ENCODE data around the gene DEFB124.
A peak's percentile ranks its signal among the peaks of the same experiment; 100 is the strongest.
"Not testable (repeated sequence)": the region's sequence is repeated elsewhere in the genome, so short reads cannot be mapped to it uniquely, and the experiment has no call there.

The DEFB124 gene

GRCh38 chr20:31449511-31450414 is 25.2 kb downstream of the DEFB124 start:
- no peak for TF ChIP-seq CTCF (IDR thresholded peaks at IDR 0.05; ENCODE audit: insufficient read depth, low read depth, low read length, missing control alignments)
- no peak overlapping the region for H3K4me3 ChIP-seq (ENCODE audit: low read depth, low read length)
- no peak for DNase-seq (ENCODE audit: low read depth)

GRCh38 chr20:31446084-31446819 is 28.7 kb downstream of the DEFB124 start:
- no peak overlapping the region for H3K4me3 ChIP-seq (ENCODE audit: low read depth, low read length)
- DNase-seq (ENCODE audit: low read depth) = no peak
- no peak for TF ChIP-seq CTCF (IDR thresholded peaks at IDR 0.05; ENCODE audit: insufficient read depth, low read depth, low read length, missing control alignments)

- peak; percentile 37 for TF ChIP-seq CTCF (IDR thresholded peaks at IDR 0.05; ENCODE audit: insufficient read depth, low read depth, low read length, missing control alignments)
Measured at GRCh38 chr20:31440012-31440659, 34.8 kb downstream of the DEFB124 start, which contains the start of gene DEFB123. Gene DEFB123 (plus strand): TSS chr20:31440632. CDS start chr20:31440699, 67 bp downstream.

GRCh38 chr20:31430568-31431115 is 44.3 kb downstream of the DEFB124 start:
- DNase-seq (ENCODE audit: low read depth) = no peak
- no peak overlapping the region for H3K4me3 ChIP-seq (ENCODE audit: low read depth, low read length)
- no peak for TF ChIP-seq CTCF (IDR thresholded peaks at IDR 0.05; ENCODE audit: insufficient read depth, low read depth, low read length, missing control alignments)

More at GRCh38 chr20:31440012-31440659, 34.8 kb downstream of the DEFB124 start, which contains the start of gene DEFB123:
- no peak within 1 kb of the TSS for H3K4me3 ChIP-seq (ENCODE audit: low read depth, low read length)
- DNase-seq (ENCODE audit: low read depth) = no peak

GRCh38 chr20:31427576-31427975 is 47.4 kb downstream of the DEFB124 start:
- not testable (repeated sequence) for H3K4me3 ChIP-seq (ENCODE audit: low read depth, low read length); DNase-seq (ENCODE audit: low read depth)

GRCh38 chr20:31426891-31427551 is 47.9 kb downstream of the DEFB124 start:
- H3K4me3 ChIP-seq (ENCODE audit: low read depth, low read length); DNase-seq (ENCODE audit: low read depth): not testable (repeated sequence)

- no peak for DNase-seq (ENCODE audit: low read depth)
- no peak overlapping the region for H3K4me3 ChIP-seq (ENCODE audit: low read depth, low read length)
- TF ChIP-seq CTCF (IDR thresholded peaks at IDR 0.05; ENCODE audit: insufficient read depth, low read depth, low read length, missing control alignments) = no peak
Measured at GRCh38 chr20:31425797-31426196, 49.1 kb downstream of the DEFB124 start.
